ENCODE data around the gene FYCO1. TPM values are rescaled to one million over a fixed set of nuclear protein-coding genes. Genes with fewer than 3 reads are reported as not detected.

Gene FYCO1
- total and polyA plus RNA-seq, 9 of the 15 experiments (the other 6 are each of a cell fraction or from before 2014, with no cell fraction given), result 2.1 to 13.8 (median 7.4) TPM

DNA sequence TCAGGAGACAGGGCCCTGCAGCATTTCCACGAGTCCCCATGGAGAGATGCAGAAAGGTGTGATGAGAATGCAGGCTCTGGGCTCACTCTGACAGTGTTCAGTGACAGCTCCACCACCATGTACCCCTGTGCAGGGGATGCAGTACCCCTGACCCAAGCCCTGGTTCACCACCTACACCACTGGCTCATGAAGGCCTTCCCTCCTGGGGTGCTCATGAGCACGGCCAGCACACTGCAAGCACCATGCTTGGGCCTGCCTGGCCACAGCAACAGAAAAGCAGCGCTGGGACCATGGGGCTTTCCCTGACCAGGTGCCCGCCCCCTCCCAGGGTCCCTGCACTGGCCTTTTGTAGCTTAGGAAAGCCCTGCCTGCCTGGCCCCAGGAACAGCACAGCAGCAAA is 46.2 kb downstream of the FYCO1 start (continued):
- no peak for TF ChIP-seq BRF2 (IDR thresholded peaks at IDR 0.05; ENCODE audit: borderline replicate concordance, insufficient read depth, insufficient read length)
- TF ChIP-seq, protein P1, sequence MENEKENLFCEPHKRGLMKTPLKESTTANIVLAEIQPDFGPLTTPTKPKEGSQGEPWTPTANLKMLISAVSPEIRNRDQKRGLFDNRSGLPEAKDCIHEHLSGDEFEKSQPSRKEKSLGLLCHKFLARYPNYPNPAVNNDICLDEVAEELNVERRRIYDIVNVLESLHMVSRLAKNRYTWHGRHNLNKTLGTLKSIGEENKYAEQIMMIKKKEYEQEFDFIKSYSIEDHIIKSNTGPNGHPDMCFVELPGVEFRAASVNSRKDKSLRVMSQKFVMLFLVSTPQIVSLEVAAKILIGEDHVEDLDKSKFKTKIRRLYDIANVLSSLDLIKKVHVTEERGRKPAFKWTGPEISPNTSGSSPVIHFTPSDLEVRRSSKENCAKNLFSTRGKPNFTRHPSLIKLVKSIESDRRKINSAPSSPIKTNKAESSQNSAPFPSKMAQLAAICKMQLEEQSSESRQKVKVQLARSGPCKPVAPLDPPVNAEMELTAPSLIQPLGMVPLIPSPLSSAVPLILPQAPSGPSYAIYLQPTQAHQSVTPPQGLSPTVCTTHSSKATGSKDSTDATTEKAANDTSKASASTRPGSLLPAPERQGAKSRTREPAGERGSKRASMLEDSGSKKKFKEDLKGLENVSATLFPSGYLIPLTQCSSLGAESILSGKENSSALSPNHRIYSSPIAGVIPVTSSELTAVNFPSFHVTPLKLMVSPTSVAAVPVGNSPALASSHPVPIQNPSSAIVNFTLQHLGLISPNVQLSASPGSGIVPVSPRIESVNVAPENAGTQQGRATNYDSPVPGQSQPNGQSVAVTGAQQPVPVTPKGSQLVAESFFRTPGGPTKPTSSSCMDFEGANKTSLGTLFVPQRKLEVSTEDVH (IDR thresholded peaks at IDR 0.05; ENCODE audit: low read depth, partially characterized antibody), result no peak
- no peak for TF ChIP-seq IRF9 (tag; IDR thresholded peaks at IDR 0.05)
- TF ChIP-seq SP2 (IDR thresholded peaks at IDR 0.05; ENCODE audit: extremely low read depth, low read depth, low read length, poor library complexity, severe bottlenecking), result no peak
- no peak for TF ChIP-seq ZSCAN32 (CRISPR knock-in tag; IDR thresholded peaks at IDR 0.05)
- no peak for TF ChIP-seq STAG1 (CRISPR knock-in tag; IDR thresholded peaks at IDR 0.05; ENCODE audit: borderline replicate concordance)
- TF ChIP-seq HDAC1 (IDR thresholded peaks at IDR 0.05), result no peak
- no peak for TF ChIP-seq TEAD1 (CRISPR knock-in tag; IDR thresholded peaks at IDR 0.05)
- no peak for TF ChIP-seq GATAD2B (IDR thresholded peaks at IDR 0.05; ENCODE audit: borderline replicate concordance)

Measured in K562 (cell line).